HepG2 (cell line): ENCODE results near the gene RAB30. TPM values are rescaled to one million over a fixed set of nuclear protein-coding genes. Genes with fewer than 3 reads are reported as not detected.

Experiments
- ATAC-seq: fragments of 200-7000 bp; cut with Tn5 transposase; 3 replicates; pipeline ENCODE4 v1.9.1; 2020; ENCODE audit warnings: mild to moderate bottlenecking, moderate library complexity
- BruUV-seq: library from RNA; stranded (reverse); fragments of 400-500 nt; replicated peaks from 2 replicates; lab custom pipeline; 2021; lab: Mats Ljungman, UMichigan
- CTCF ChIA-PET: fragments of 300-600 bp; formaldehyde crosslinking; extraction: SDS; loops from one replicate; lab custom pipeline; 2021; ENCODE audit warnings: low total read pairs, inconsistent platforms, low intra/inter-chr PET ratio; lab: Yijun Ruan, JAX
- POLR2A ChIA-PET: fragments of 350-600 bp; sonication (Branson Sonifier 250); formaldehyde crosslinking; loops from one replicate; lab custom pipeline; 2020; ENCODE audit warnings: antibody characterized with exemption, inconsistent platforms; lab: Yijun Ruan, JAX
- DNase-seq: peaks from one replicate; pipeline ENCODE4 v3.0.0-alpha.2; 2015; ENCODE audit warnings: low spot score
- FAIRE-seq: peaks from 3 replicates; lab custom pipeline; 2011; peaks lifted over from hg19 to GRCh38; lab: Jason Lieb, UNC
- H2AFZ ChIP-seq: one replicate; pipeline ENCODE4 v1.6.1; 2011; ENCODE audit warnings: low read length, inconsistent platforms
- H3K27ac ChIP-seq: fragments of 300-600 bp; 3 replicates; pipeline ENCODE4 v1.8.0; 2011; ENCODE audit warnings: mixed run types, mild to moderate bottlenecking, mixed read lengths, low read length, inconsistent platforms; ENCODE audit not compliant: insufficient read depth; ENCODE audit errors: extremely low read length
- H3K27me3 ChIP-seq, 2 experiments: fragments of 200-600 bp in 1 of 2; 2 replicates in 1 of 2; 3 replicates in 1 of 2; pipeline versions ENCODE4 v1.6.0 to v1.8.0; 2011; ENCODE audit warnings: low read length in 2 of 2, mild to moderate bottlenecking in 2 of 2, moderate library complexity in 2 of 2, inconsistent platforms in 1 of 2; ENCODE audit not compliant: insufficient read depth in 2 of 2, control insufficient read depth in 1 of 2
- H3K36me3 ChIP-seq, 2 experiments: fragments of 200-600 bp in 1 of 2; replicated peaks in 1 of 2; 2 replicates in 1 of 2; 3 replicates in 1 of 2; pipeline versions ENCODE4 v1.5.1 to v1.8.0; 2011; ENCODE audit warnings: low read length in 2 of 2, inconsistent platforms in 1 of 2; ENCODE audit not compliant: insufficient read depth in 2 of 2, control insufficient read depth in 1 of 2
- H3K4me1 ChIP-seq: 2 replicates; pipeline ENCODE4 v1.5.1; 2012; ENCODE audit warnings: low read length, inconsistent platforms; ENCODE audit not compliant: insufficient read depth
- H3K4me2 ChIP-seq: 2 replicates; pipeline ENCODE4 v1.6.0; 2011; ENCODE audit warnings: low read depth, low read length, inconsistent platforms
- H3K4me3 ChIP-seq, 3 experiments: fragments of 200-600 bp in 1 of 3; sonication (generic), shearing (Covaris generic) in 1 of 3; replicated peaks in 1 of 3; 2 replicates each; pipeline ENCODE4 v1.5.1; 2011 to 2016; ENCODE audit warnings: low read length in 3 of 3, inconsistent platforms in 2 of 3, low read depth in 2 of 3, mild to moderate bottlenecking in 2 of 3, control low read depth in 1 of 3, mixed read lengths in 1 of 3; ENCODE audit not compliant: insufficient read depth in 1 of 3
- H3K79me2 ChIP-seq: one replicate; pipeline ENCODE4 v1.6.1; 2011; ENCODE audit warnings: low read length, inconsistent platforms; ENCODE audit not compliant: insufficient read depth
- H3K9ac ChIP-seq: 2 replicates; pipeline ENCODE4 v1.6.0; 2011; ENCODE audit warnings: mild to moderate bottlenecking, low read depth, low read length, inconsistent platforms; ENCODE audit not compliant: insufficient read depth
- H3K9me3 ChIP-seq: 2 replicates; pipeline ENCODE4 v1.5.1; 2012; ENCODE audit warnings: mild to moderate bottlenecking, low read length
- H4K20me1 ChIP-seq: 2 replicates; pipeline ENCODE4 v1.6.0; 2011; ENCODE audit warnings: inconsistent platforms, mild to moderate bottlenecking, low read length, moderate library complexity; ENCODE audit not compliant: insufficient read depth
- ARNT2 ChIP-seq: sonication (generic); formaldehyde crosslinking; IDR thresholded peaks from 2 replicates; pipeline ENCODE4 v1.8.0; 2022; ENCODE audit warnings: mild to moderate bottlenecking, low read depth, missing genetic modification reagents, moderate library complexity
- DR1 ChIP-seq: sonication (generic); formaldehyde crosslinking; IDR thresholded peaks from 2 replicates; pipeline ENCODE4 v1.8.0; 2021; ENCODE audit warnings: mild to moderate bottlenecking, missing genetic modification reagents, inconsistent platforms
- ESRRA ChIP-seq: sonication (generic); formaldehyde crosslinking; IDR thresholded peaks from 2 replicates; pipeline ENCODE4 v1.5.1; 2020; ENCODE audit warnings: mild to moderate bottlenecking, low read depth, missing genetic modification reagents
- FOXP1 ChIP-seq, 2 experiments: fragments of 450-650 bp in 1 of 2; IDR thresholded peaks; 2 replicates each; pipeline ENCODE4 v1.6.1; 2017 to 2018; ENCODE audit warnings: antibody characterized with exemption in 1 of 2
- NR2F6 ChIP-seq, 2 experiments: IDR thresholded peaks; 2 replicates each; pipeline ENCODE4 v1.6.1; 2016; ENCODE audit warnings: antibody characterized with exemption in 1 of 2, mild to moderate bottlenecking in 1 of 2
- PBX2 ChIP-seq: IDR thresholded peaks from 2 replicates; pipeline ENCODE4 v1.6.1; 2016; ENCODE audit warnings: control low read depth
- SNAPC2 ChIP-seq: sonication (generic); formaldehyde crosslinking; IDR thresholded peaks from 2 replicates; pipeline ENCODE4 v1.8.1; 2022; ENCODE audit warnings: mild to moderate bottlenecking, missing genetic modification reagents
- SRY ChIP-seq: sonication (generic); formaldehyde crosslinking; IDR thresholded peaks from 2 replicates; pipeline ENCODE4 v1.8.0; 2022; ENCODE audit warnings: mild to moderate bottlenecking, missing genetic modification reagents
- U2AF2 ChIP-seq: fragments of 200-400 bp; formaldehyde crosslinking; IDR thresholded peaks from 2 replicates; pipeline ENCODE4 v1.6.1; 2017; ENCODE audit warnings: low read depth, mild to moderate bottlenecking, low read length
- ZNF652 ChIP-seq: IDR thresholded peaks from 2 replicates; pipeline ENCODE4 v1.6.1; 2016; ENCODE audit warnings: low read depth, borderline replicate concordance
- ZSCAN30 ChIP-seq: sonication (generic); formaldehyde crosslinking; IDR thresholded peaks from 2 replicates; pipeline ENCODE4 v1.5.0; 2020; ENCODE audit warnings: mild to moderate bottlenecking, missing genetic modification reagents
- WGBS: methylation state at CpG from one replicate; pipeline ENCODE4 v1.1.6; 2017; ENCODE audit warnings: low lambda C conversion rate; 5-methylcytosine and 5-hydroxymethylcytosine counted together
- in situ Hi-C: cut with HindIII; loops from 2 replicates; pipeline ENCODE4 v1.10.0; 2017; ENCODE audit warnings: low pct_unique_long_range_greater_than_20kb; ENCODE audit not compliant: extremely low pct_ligation_motif_present
- intact Hi-C: fragments of 100-400 bp; cut with micrococcal nuclease; formaldehyde crosslinking; loops from one replicate; pipeline ENCODE4 v1.10.0; 2022; ENCODE audit not compliant: unreplicated experiment
- polyA plus RNA-seq, 8 experiments: library from polyadenylated mRNA; depleted of rRNA in 3 of 8; stranded (reverse) in 7 of 8; unstranded in 1 of 8; fragments of >200 nt; fragmentation: Illumina TruSeq in 4 of 8; extraction: Trizol in 4 of 8; gene quantifications; 2 replicates each; pipeline versions ENCODE4 v1.2.1 to v1.2.3, GENCODE V29; 2011 to 2016; ENCODE audit warnings: low read depth in 4 of 8, missing spikeins in 1 of 8, mixed read lengths in 1 of 8; ENCODE audit not compliant: insufficient read depth in 1 of 8
- total RNA-seq, 5 experiments: library from RNA; depleted of rRNA; stranded (reverse); fragments of >200 nt; fragmentation: Illumina TruSeq; extraction: Trizol; gene quantifications; 2 replicates each; pipeline ENCODE4 v1.2.3, GENCODE V29; 2016; ENCODE audit warnings: low read depth in 1 of 5

RAB30 gene
- total and polyA plus RNA-seq, 2 of the 13 experiments (the other 11 are each of a cell fraction or from before 2014, with no cell fraction given), result 3.7 to 5.0 TPM

DNA sequence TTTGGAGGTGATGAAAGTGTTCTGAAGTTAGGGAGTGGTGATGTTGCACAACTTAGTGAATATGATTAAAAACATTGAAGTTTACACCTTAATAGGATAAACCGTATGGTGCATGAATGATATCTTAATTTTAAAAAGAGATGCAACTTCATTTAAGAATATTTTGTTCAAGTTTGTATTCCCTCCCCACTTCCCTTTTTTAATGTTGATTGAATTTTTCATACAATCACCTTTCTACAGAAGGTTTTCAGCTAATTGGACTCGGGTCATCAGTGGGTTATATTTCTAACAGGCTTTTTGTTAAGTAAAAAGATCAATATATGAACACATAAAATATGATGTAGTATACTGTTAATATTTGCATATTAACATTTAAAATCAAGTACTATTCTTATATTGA is 97.6 kb downstream of the RAB30 start:
- DNase-seq (no peak), FAIRE-seq (no peak), ATAC-seq (no peak)
- H3K4me1 ChIP-seq, result peaks cover 19% of the 10 kb centered on the region
- no peak overlapping the region for H3K9ac ChIP-seq
- H2AFZ ChIP-seq, result no peak overlapping the region
- intact Hi-C loops, result no loop called here
- no peak overlapping the region for H3K4me3 ChIP-seq
- TF ChIP-seq FOXP1 (IDR thresholded peaks at IDR 0.05), result no peak
- TF ChIP-seq FOXP1 (CRISPR knock-in tag; IDR thresholded peaks at IDR 0.05), result no peak
- no peak for TF ChIP-seq U2AF2
- TF ChIP-seq DR1 (CRISPR knock-in tag), result no peak
- TF ChIP-seq ZSCAN30 (CRISPR knock-in tag), result no peak
- no peak for TF ChIP-seq PBX2 (CRISPR knock-in tag)
- ChIA-PET POLR2A (no interaction called here), CTCF (no interaction called here)
- 83% methylated on average over 2 of the region's 2 CpGs for WGBS
- in situ Hi-C loops, result no loop called here
- no peak overlapping the region for H3K27ac ChIP-seq
- H3K79me2 ChIP-seq, result no peaks in the 10 kb centered on the region
- no peaks in the 10 kb centered on the region for H4K20me1 ChIP-seq
- H3K27me3 ChIP-seq, result no peaks in the 10 kb centered on the region; a peak in 1 of 5 replicates
- no TSS peak for BruUV-seq
- H3K4me2 ChIP-seq, result no peak overlapping the region
- no peaks in the 10 kb centered on the region for H3K36me3 ChIP-seq
- H3K9me3 ChIP-seq, result no peaks in the 10 kb centered on the region

- Histone ChIP-seq H3K27ac (no peak overlapping the region), H4K20me1 (no peaks in the 10 kb centered on the region), H3K4me2 (no peak overlapping the region), H3K79me2 (no peaks in the 10 kb centered on the region), H3K9ac (no peak overlapping the region), H3K36me3 (no peaks in the 10 kb centered on the region), H3K4me3 (no peak overlapping the region), H3K9me3 (no peaks in the 10 kb centered on the region), H3K4me1 (peaks cover 14% of the 10 kb centered on the region), H3K27me3 (no peaks in the 10 kb centered on the region; a peak in 1 of 5 replicates), H2AFZ (no peak overlapping the region)
- ChIA-PET POLR2A (no interaction called here), CTCF (no interaction called here)
- intact Hi-C loops, result no loop called here
- peak; percentile 31; the same call in 1 of the 3 replicates for ATAC-seq
- BruUV-seq, result no TSS peak
- in situ Hi-C loops, result no loop called here
- no peak for FAIRE-seq
- 42% methylated on average over 1 of the region's 1 CpG for WGBS
- TF ChIP-seq ESRRA (CRISPR knock-in tag), result peak; percentile 73; the same call in 1 of the 2 replicates
- no peak for TF ChIP-seq SNAPC2
- no peak for TF ChIP-seq ARNT2
- TF ChIP-seq ZNF652, result peak; percentile 86
- TF ChIP-seq SRY (CRISPR knock-in tag), result no peak
- TF ChIP-seq NR2F6 (IDR thresholded peaks at IDR 0.05), result peak; percentile 70
- no peak for TF ChIP-seq NR2F6 (CRISPR knock-in tag; IDR thresholded peaks at IDR 0.05)
- no peak for DNase-seq
Measured at GRCh38 chr11:82972103-82972502, 99.6 kb downstream of the RAB30 start.
